HEK293T (cell line): Measurements from ENCODE around the gene RPS27L.

Source experiments
- CTCF ChIA-PET: fragments of 350-600 bp; formaldehyde crosslinking; extraction: SDS; loops from one replicate; lab custom pipeline; 2021; ENCODE audit warnings: antibody characterized with exemption, inconsistent platforms; lab: Yijun Ruan, JAX
- POLR2A ChIA-PET: fragments of 350-600 bp; formaldehyde crosslinking; extraction: SDS; loops from one replicate; lab custom pipeline; 2020; ENCODE audit warnings: antibody characterized with exemption, inconsistent platforms; lab: Yijun Ruan, JAX
- DNase-seq: peaks from one replicate; pipeline ENCODE4 v3.0.0; 2012; ENCODE audit warnings: mixed read lengths; ENCODE audit errors: extremely low spot score
- ARNT ChIP-seq: fragments of 450-650 bp; IDR thresholded peaks from 2 replicates; pipeline ENCODE4 v1.6.1; 2017; ENCODE audit warnings: mild to moderate bottlenecking
- BHLHE40 ChIP-seq: fragments of 450-650 bp; IDR thresholded peaks from 2 replicates; pipeline ENCODE4 v1.6.1; 2016; ENCODE audit warnings: mild to moderate bottlenecking, moderate library complexity, borderline replicate concordance
- CTBP1 ChIP-seq: fragments of 450-650 bp; IDR thresholded peaks from 2 replicates; pipeline ENCODE4 v1.6.1; 2016; ENCODE audit warnings: borderline replicate concordance
- ELF4 ChIP-seq: fragments of 450-650 bp; IDR thresholded peaks from 2 replicates; pipeline ENCODE4 v1.6.1; 2017; ENCODE audit warnings: antibody characterized with exemption
- FOXA1 ChIP-seq: fragments of 450-650 bp; IDR thresholded peaks from 2 replicates; pipeline ENCODE4 v1.6.1; 2016; ENCODE audit warnings: mild to moderate bottlenecking
- FOXK2 ChIP-seq: fragments of 450-650 bp; IDR thresholded peaks from 2 replicates; pipeline ENCODE4 v1.6.1; 2016; ENCODE audit warnings: mild to moderate bottlenecking
- FOXM1 ChIP-seq: fragments of 450-650 bp; IDR thresholded peaks from 2 replicates; pipeline ENCODE4 v1.6.1; 2017; ENCODE audit warnings: mild to moderate bottlenecking, borderline replicate concordance
- HDGF ChIP-seq: fragments of 450-650 bp; IDR thresholded peaks from 2 replicates; pipeline ENCODE4 v1.6.1; 2017; ENCODE audit warnings: antibody characterized with exemption, borderline replicate concordance
- L3MBTL2 ChIP-seq: fragments of 450-650 bp; conservative IDR thresholded peaks from 2 replicates; pipeline ENCODE4 v1.6.1; 2016; ENCODE audit warnings: mild to moderate bottlenecking
- LEF1 ChIP-seq: fragments of 450-650 bp; IDR thresholded peaks from 2 replicates; pipeline ENCODE4 v1.6.1; 2017; ENCODE audit warnings: mild to moderate bottlenecking, borderline replicate concordance
- NFRKB ChIP-seq: fragments of 450-650 bp; IDR thresholded peaks from 2 replicates; pipeline ENCODE4 v1.6.1; 2016; ENCODE audit warnings: mild to moderate bottlenecking, moderate library complexity
- SP1 ChIP-seq: fragments of 450-650 bp; IDR thresholded peaks from 2 replicates; pipeline ENCODE4 v1.6.1; 2017
- SUZ12 ChIP-seq: fragments of 450-650 bp; IDR thresholded peaks from 2 replicates; pipeline ENCODE4 v1.6.1; 2016; ENCODE audit warnings: mild to moderate bottlenecking
- TARDBP ChIP-seq: fragments of 450-650 bp; IDR thresholded peaks from 2 replicates; pipeline ENCODE4 v1.6.1; 2016
- ZNF384 ChIP-seq: fragments of 450-650 bp; IDR thresholded peaks from 2 replicates; pipeline ENCODE4 v1.6.1; 2016
- TF ChIP-seq, protein P1 (sequence below): fragments of 450-650 bp; IDR thresholded peaks from 2 replicates; pipeline ENCODE4 v1.6.1; 2016

Gene RPS27L

DNA sequence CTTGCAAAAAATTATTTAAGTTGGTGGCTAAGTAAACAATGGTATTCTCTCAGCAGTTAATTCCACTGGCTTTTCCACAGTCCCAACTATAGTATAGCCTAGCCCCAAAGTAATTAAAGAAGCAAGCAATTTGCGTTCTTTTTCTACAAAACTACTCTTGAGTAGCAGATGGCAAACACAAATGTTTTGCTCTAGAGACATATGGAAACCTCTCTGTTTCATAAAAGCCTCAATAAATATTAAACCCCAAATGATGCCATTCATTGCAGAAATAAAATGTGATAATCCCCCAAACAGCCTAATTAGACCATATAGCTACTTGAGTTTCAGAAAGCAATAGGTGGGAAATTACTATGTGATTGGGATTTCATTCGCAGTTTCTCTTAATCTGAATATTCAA lies 23.5 kb upstream of the RPS27L start:
- TF ChIP-seq ZNF384, result no peak
- TF ChIP-seq TARDBP, result no peak
- no peak for TF ChIP-seq SUZ12
- no peak for TF ChIP-seq NFRKB
- TF ChIP-seq LEF1, result no peak
- no peak for TF ChIP-seq FOXA1
- no peak for TF ChIP-seq FOXK2
- no peak for TF ChIP-seq SP1
- TF ChIP-seq, protein P1, sequence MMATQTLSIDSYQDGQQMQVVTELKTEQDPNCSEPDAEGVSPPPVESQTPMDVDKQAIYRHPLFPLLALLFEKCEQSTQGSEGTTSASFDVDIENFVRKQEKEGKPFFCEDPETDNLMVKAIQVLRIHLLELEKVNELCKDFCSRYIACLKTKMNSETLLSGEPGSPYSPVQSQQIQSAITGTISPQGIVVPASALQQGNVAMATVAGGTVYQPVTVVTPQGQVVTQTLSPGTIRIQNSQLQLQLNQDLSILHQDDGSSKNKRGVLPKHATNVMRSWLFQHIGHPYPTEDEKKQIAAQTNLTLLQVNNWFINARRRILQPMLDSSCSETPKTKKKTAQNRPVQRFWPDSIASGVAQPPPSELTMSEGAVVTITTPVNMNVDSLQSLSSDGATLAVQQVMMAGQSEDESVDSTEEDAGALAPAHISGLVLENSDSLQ, result no peak
- no peak for TF ChIP-seq ELF4
- TF ChIP-seq CTBP1, result no peak
- no peak for TF ChIP-seq BHLHE40
- no peak for TF ChIP-seq ARNT
- no peak for TF ChIP-seq HDGF
- TF ChIP-seq FOXM1, result no peak
- no peak for TF ChIP-seq L3MBTL2
- CTCF ChIA-PET, result no interaction called here
- POLR2A ChIA-PET, result interaction anchor here (1.9 kb wide), 1 partner anchor 23 kb away, joined by 6 read pairs; the partner anchor contains the start of gene RPS27L
- no peak for DNase-seq

DNA sequence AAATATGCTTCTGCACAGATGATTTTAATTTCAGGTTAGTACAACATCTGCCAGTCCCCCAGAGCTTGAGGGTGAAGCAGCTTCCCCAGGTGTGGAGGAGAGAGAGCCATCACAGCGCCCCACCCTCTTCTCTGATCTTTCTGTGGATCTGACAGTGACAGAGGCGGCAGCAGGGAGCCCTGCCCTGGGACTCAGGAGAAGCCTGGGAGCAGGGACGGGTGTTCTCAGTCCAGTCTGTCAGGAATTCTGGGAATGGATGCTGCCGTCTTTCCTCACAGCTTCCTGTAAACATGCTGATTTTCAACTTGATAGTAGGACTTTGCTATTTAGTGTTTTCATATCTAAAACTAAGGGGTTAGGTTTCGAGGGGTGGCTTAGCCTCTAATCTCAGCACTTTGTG lies 20.8 kb upstream of the RPS27L start:
- no peak for TF ChIP-seq FOXM1
- CTCF ChIA-PET, result no interaction called here
- POLR2A ChIA-PET, result no interaction called here
- no peak for DNase-seq

DNA sequence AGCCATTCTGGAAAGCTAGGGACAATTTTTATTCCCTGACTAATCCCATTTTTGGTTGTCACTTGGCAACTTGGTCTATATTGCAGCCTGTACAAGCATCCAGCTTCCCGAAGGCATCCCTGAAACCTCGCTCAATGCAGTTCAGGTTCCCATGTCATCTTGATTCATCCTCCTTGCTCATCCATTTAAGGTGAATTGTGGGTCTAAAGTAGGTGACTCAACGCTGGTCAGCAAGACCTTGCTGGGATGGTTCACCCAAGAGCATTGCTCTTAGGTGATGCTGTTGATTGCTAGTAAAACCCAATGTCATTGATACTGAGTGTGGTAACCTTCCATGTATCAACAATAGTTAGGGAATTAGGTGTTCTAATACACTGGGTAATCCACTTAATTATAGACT lies 19.0 kb upstream of the RPS27L start:
- POLR2A ChIA-PET, result no interaction called here
- no peak for TF ChIP-seq SP1
- DNase-seq, result no peak
- CTCF ChIA-PET, result no interaction called here

DNA sequence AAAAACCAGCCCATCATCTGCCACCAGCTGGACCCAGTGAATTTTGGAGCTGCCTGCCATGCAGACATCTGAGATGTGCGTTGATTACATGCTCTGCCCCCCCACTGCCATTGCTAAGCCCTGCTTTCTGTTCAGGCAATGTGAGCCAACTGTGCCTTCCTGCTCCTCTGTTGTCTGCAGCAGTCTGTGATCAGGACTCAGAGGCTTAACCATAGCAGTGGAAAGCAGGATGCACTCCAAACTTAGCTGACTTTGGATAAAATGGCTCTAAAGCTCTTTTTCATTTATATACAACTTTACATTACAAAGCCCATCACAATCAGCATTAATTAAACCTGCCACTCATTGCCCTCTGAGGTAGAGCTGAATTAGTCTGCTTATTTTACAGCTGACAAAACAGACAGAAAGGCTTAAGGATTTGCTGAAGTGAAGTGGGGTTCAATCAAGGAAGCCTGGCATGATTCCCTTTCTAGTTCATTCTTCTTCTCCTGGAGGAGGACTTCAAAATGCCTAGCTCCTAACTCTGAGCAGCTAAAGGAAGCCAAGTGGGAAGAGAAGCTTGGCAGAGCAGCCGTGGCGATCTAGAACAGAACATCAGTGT lies 15.7 kb upstream of the RPS27L start:
- POLR2A ChIA-PET, result interaction anchor here (1.3 kb wide), 1 partner anchor 16 kb away, joined by 4 read pairs; the partner anchor contains the start of gene RPS27L
- DNase-seq, result no peak
- CTCF ChIA-PET, result interaction anchor here (1.1 kb wide), 1 partner anchor 11 kb away, joined by 3 read pairs; no protein-coding TSS in a partner anchor
- TF ChIP-seq HDGF (no peak), LEF1 (no peak), SUZ12 (no peak), FOXM1 (no peak), FOXK2 (no peak), NFRKB (no peak), FOXA1 (no peak), ARNT (no peak), L3MBTL2 (no peak), ELF4 (no peak), SP1 (no peak), CTBP1 (no peak)
- TF ChIP-seq, protein P1, result no peak

DNA sequence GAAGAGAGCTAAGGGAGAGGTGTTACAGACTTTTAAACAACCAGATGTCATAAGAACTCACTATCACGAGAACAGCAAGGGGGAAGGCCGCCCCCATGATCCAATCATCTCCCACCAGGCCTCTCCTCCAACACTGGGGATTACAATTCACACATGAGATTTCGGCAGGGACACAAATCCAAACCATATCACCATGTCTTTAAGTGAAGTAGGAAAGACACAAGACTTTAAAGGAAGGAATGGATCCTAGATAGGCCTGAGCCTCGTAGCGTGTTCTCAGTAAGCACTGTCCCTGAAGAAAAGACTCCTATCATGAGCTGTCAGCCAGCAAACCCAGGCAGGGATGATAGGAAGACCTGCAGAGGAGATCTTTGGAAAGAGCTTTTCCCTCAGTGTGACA lies 15.1 kb upstream of the RPS27L start:
- no peak for DNase-seq
- ChIA-PET CTCF (interaction anchor here (1.1 kb wide), 1 partner anchor 11 kb away, joined by 3 read pairs; no protein-coding TSS in a partner anchor), POLR2A (interaction anchor here (1.3 kb wide), 1 partner anchor 15 kb away, joined by 4 read pairs; the partner anchor contains the start of gene RPS27L)
- TF ChIP-seq ELF4 (no peak), TARDBP (no peak), NFRKB (no peak), L3MBTL2 (no peak), LEF1 (no peak)

DNA sequence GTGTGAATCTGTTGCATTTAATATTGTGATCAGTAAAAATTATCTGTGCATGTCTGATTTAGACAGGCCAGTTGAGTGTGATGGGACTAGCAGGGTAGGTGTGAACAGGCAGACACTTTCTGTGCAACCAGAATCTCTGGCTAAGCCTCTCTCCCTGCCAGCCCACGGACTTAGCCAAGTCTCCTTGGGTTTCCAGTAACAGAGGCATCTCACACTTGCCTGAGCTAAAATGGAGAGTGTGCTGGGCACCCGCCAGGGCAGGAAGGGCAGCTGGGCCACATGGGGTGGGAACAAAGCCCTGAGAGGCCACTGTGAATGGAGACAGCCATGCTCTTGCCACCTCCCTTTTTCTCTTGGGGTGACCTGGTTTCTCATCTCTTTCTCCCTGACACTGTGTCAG lies 12.5 kb upstream of the RPS27L start:
- no peak for DNase-seq
- ChIA-PET CTCF (no interaction called here), POLR2A (no interaction called here)
- TF ChIP-seq BHLHE40 (no peak), SP1 (no peak), LEF1 (no peak), FOXM1 (no peak), L3MBTL2 (no peak), HDGF (no peak), ELF4 (no peak), SUZ12 (no peak), CTBP1 (no peak), NFRKB (no peak), FOXK2 (no peak), TARDBP (no peak), ZNF384 (no peak), ARNT (no peak), FOXA1 (no peak)
- TF ChIP-seq, protein P1, result no peak

DNA sequence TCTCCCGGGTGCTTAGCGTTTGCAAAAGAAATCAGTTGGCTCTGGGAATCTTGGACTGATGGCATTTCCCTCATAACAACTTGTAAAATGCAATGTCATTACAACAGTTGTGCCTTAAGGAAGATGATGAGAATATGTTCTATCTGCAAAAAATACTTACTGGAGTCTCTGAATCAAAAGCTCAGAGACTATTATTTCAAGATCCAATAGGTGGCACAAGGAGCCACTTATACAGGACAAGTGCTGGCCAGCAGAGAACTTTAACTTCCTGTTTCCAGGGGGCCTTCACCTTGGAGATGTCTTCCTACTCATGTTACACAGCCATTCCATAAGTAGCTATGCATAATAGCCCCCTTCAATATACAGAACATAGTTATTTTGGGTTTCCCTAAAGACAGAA lies 8.9 kb upstream of the RPS27L start:
- ChIA-PET CTCF (no interaction called here), POLR2A (interaction anchor here (1.3 to 1.6 kb wide), 2 partner anchors 9 to 23 kb away, joined by 3 to 5 read pairs; partner anchors contain the start of genes RAB8B and RPS27L)
- no peak for DNase-seq
- no peak for TF ChIP-seq ARNT
